Vagina (tissue), 2 donors: ENCODE results near the gene SRGAP3. TPM values are rescaled to one million over a fixed set of nuclear protein-coding genes. Genes with fewer than 3 reads are reported as not detected.

Experiments used
- DNase-seq, 2 donors: peaks; one replicate each; pipeline ENCODE4 v3.0.0-alpha.2; 2017; ENCODE audit errors: extremely low spot score in 2 of 2
- H3K27ac ChIP-seq: fragments of 200-600 bp; sonication (generic); one replicate; pipeline ENCODE4 v1.5.1; 2019
- H3K27me3 ChIP-seq: fragments of 200-600 bp; sonication (generic); one replicate; pipeline ENCODE4 v1.5.1; 2019
- H3K36me3 ChIP-seq, 2 donors: fragments of 200-600 bp; sonication (generic); one replicate each; pipeline ENCODE4 v1.5.1; 2017 to 2019
- H3K4me1 ChIP-seq: fragments of 200-600 bp; sonication (generic); one replicate; pipeline ENCODE4 v1.5.1; 2019
- H3K4me3 ChIP-seq, 2 donors: fragments of 200-600 bp; sonication (generic); 1 replicate in 1 of 2; 2 replicates in 1 of 2; pipeline ENCODE4 v1.5.1; 2016 to 2019
- H3K9me3 ChIP-seq: fragments of 200-600 bp; sonication (generic); one replicate; pipeline ENCODE4 v1.5.1; 2019
- POLR2A ChIP-seq, 2 donors: fragments of 450-650 bp; IDR thresholded peaks; one replicate each; pipeline ENCODE4 v1.6.1; 2017; ENCODE audit warnings: antibody characterized with exemption in 2 of 2, mild to moderate bottlenecking in 2 of 2, moderate library complexity in 2 of 2
- POLR2AphosphoS5 ChIP-seq, 2 donors: sonication (generic); formaldehyde crosslinking; IDR thresholded peaks; one replicate each; pipeline ENCODE4 v1.9.0; 2017; ENCODE audit warnings: antibody characterized with exemption in 2 of 2, mild to moderate bottlenecking in 2 of 2, low read depth in 1 of 2; ENCODE audit not compliant: insufficient read depth in 1 of 2
- intact Hi-C: fragments of 100-400 bp; cut with DNase I; formaldehyde crosslinking; loops from one replicate; pipeline ENCODE4 v1.15.1; 2023
- small RNA-seq: library from RNA; depleted of rRNA; stranded (forward); fragments of <200 nt; gene quantifications from one replicate; pipeline ENCODE3, GENCODE V24; 2016
- total RNA-seq: library from RNA; depleted of rRNA; stranded (reverse); fragments of >200 nt; gene quantifications from one replicate; pipeline ENCODE4 v1.2.3, GENCODE V29; 2016
- TF ChIP-seq, protein P1 (sequence below), 3 experiments: fragments of 450-650 bp in 2 of 3; fragments of 200-600 bp in 1 of 3; sonication (generic) in 1 of 3; IDR thresholded peaks; one replicate each; pipeline ENCODE4 v1.5.1; 2017 to 2019; ENCODE audit warnings: antibody characterized with exemption in 3 of 3, mild to moderate bottlenecking in 2 of 3, moderate library complexity in 2 of 3

The SRGAP3 gene
- total RNA-seq, 1 donor from 2014 or later, result 20.6 TPM

DNA sequence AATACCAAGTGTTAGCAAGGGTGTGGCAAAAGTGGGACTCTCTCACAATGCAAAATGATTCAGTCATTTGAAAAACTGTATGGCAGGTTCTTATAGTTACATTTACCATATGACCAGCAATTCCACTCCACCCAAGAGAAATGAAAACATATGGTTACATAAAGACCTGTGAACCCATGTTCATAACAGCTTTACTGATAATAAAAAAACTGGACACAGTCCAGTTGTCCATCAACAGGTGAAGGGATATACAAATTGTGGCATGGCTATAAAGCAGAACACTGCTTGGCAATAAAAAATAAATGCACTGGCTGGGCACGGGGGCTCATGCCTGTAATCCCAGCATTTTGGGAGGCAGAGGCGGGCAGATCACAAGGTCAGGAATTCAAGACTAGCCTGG lies 316.9 kb downstream of the SRGAP3 start:
- no peak for DNase-seq
- H3K4me3 ChIP-seq, result no peak overlapping the region
- no peaks in the 10 kb centered on the region for H3K27me3 ChIP-seq
- H3K36me3 ChIP-seq, result no peaks in the 10 kb centered on the region
- intact Hi-C loops, result no loop called here
- TF ChIP-seq POLR2AphosphoS5 (IDR thresholded peaks at IDR 0.05; ENCODE audit: insufficient read depth in 1 of 2, low read depth in 1 of 2) (no peak), POLR2A (IDR thresholded peaks at IDR 0.05) (no peak)
- TF ChIP-seq, protein P1, sequence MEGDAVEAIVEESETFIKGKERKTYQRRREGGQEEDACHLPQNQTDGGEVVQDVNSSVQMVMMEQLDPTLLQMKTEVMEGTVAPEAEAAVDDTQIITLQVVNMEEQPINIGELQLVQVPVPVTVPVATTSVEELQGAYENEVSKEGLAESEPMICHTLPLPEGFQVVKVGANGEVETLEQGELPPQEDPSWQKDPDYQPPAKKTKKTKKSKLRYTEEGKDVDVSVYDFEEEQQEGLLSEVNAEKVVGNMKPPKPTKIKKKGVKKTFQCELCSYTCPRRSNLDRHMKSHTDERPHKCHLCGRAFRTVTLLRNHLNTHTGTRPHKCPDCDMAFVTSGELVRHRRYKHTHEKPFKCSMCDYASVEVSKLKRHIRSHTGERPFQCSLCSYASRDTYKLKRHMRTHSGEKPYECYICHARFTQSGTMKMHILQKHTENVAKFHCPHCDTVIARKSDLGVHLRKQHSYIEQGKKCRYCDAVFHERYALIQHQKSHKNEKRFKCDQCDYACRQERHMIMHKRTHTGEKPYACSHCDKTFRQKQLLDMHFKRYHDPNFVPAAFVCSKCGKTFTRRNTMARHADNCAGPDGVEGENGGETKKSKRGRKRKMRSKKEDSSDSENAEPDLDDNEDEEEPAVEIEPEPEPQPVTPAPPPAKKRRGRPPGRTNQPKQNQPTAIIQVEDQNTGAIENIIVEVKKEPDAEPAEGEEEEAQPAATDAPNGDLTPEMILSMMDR (IDR thresholded peaks at IDR 0.05), result no peak
- no peak overlapping the region for H3K27ac ChIP-seq
- no peaks in the 10 kb centered on the region for H3K9me3 ChIP-seq
- no peaks in the 10 kb centered on the region for H3K4me1 ChIP-seq

DNA sequence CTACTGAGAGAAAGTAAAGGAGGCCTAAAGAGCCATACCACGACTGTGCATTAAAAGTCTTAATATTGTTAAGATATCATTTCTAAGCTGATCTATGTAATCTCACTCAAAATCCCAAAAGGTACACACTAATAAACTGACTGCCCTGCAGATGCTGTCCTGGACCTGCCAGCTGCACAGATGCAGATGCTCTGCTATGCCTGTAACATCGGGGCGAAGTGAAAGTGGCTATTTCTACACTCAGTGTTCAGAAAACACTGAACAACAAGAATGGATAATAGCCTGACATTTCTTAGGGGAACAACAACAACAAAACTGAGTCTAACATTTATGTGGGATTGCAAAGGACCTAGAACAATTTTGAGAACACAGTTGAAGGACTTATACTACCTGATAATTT lies 318.1 kb downstream of the SRGAP3 start:
- intact Hi-C loops, result no loop called here
- Histone ChIP-seq H3K4me1 (no peaks in the 10 kb centered on the region), H3K9me3 (no peaks in the 10 kb centered on the region), H3K27ac (no peak overlapping the region), H3K4me3 (no peak overlapping the region), H3K36me3 (no peaks in the 10 kb centered on the region), H3K27me3 (no peaks in the 10 kb centered on the region)
- DNase-seq, result no peak
- no peak for TF ChIP-seq POLR2AphosphoS5 (IDR thresholded peaks at IDR 0.05; ENCODE audit: insufficient read depth in 1 of 2, low read depth in 1 of 2)
- TF ChIP-seq, protein P1 (IDR thresholded peaks at IDR 0.05), result no peak
- TF ChIP-seq POLR2A (IDR thresholded peaks at IDR 0.05), result no peak

Small RNA genes within 50 kb of the gene (small RNA-seq; reads per million reads assigned to genes)
- not detected for gene RF00416

Other genes with a start within 250 kb of the SRGAP3 start
- gene THUMPD3, start 113.4 kb upstream of the SRGAP3 start, total RNA-seq, result 25.5 TPM
- gene SETD5, start 148.0 kb upstream of the SRGAP3 start, total RNA-seq, result 110 TPM